Sigmoid colon (tissue), 3 donors: ENCODE results near the gene TRIM44.

Experiments
- POLR2A ChIP-seq, 2 donors: fragments of 450-650 bp; IDR thresholded peaks; one replicate each; pipeline ENCODE4 v1.6.1; 2016; ENCODE audit warnings: antibody characterized with exemption in 2 of 2, mild to moderate bottlenecking in 2 of 2, moderate library complexity in 2 of 2
- TF ChIP-seq, protein P1 (sequence below), 4 experiments: fragments of 450-650 bp in 3 of 4; fragments of 200-600 bp in 1 of 4; IDR thresholded peaks; one replicate each; pipeline ENCODE4 v1.5.1; 2016 to 2019; ENCODE audit warnings: antibody characterized with exemption in 4 of 4, mild to moderate bottlenecking in 3 of 4, moderate library complexity in 2 of 4

DNA sequence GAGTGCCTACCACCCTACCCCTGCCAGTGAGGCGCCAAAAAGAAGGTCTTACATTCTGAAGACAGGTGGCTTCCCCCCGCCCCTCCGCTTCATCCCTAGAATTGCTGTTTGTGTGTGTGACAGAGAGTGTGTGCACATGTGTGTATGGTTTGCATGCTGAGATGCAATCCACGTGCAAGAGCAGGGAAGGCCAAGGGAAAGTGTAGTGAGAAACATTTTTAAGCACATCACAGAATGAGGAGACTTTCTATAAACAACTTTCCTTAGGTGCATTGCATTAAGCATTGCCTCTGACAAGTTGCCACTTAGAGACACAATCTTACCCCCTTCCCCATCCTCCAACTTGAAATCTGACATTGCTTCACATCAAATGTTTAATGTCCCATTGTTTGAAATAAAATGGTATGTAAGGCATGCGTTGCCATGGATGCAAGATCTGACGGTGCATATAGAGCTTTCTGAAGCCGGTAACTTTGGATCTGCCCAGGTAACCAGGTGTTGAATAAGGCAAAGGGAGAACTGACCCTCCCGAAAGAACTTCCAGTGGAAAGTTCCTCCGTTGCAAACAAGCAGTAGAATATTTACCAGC is 22.9 kb upstream of the TRIM44 start:
- TF ChIP-seq POLR2A (IDR thresholded peaks at IDR 0.05) = no peak
- TF ChIP-seq, protein P1, sequence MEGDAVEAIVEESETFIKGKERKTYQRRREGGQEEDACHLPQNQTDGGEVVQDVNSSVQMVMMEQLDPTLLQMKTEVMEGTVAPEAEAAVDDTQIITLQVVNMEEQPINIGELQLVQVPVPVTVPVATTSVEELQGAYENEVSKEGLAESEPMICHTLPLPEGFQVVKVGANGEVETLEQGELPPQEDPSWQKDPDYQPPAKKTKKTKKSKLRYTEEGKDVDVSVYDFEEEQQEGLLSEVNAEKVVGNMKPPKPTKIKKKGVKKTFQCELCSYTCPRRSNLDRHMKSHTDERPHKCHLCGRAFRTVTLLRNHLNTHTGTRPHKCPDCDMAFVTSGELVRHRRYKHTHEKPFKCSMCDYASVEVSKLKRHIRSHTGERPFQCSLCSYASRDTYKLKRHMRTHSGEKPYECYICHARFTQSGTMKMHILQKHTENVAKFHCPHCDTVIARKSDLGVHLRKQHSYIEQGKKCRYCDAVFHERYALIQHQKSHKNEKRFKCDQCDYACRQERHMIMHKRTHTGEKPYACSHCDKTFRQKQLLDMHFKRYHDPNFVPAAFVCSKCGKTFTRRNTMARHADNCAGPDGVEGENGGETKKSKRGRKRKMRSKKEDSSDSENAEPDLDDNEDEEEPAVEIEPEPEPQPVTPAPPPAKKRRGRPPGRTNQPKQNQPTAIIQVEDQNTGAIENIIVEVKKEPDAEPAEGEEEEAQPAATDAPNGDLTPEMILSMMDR (IDR thresholded peaks at IDR 0.05) = no peak
